ENCODE data around the gene MARCHF6.

- TF ChIP-seq CTCF (conservative IDR thresholded peaks at IDR 0.05; ENCODE audit: low read depth, low read length) (no peak), EZH2 (IDR thresholded peaks at IDR 0.05; ENCODE audit: borderline replicate concordance, low read depth, low read length, poor library complexity, severe bottlenecking) (no peak)
Measured at GRCh38 chr5:10332301-10332700, 21.2 kb upstream of the MARCHF6 start.
